Keratinocyte (primary cell): Measurements from ENCODE around the gene KLF5. TPM values are rescaled to one million over a fixed set of nuclear protein-coding genes. Genes with fewer than 3 reads are reported as not detected.

Experiments used
- DNase-seq: peaks from one replicate; pipeline ENCODE4 v3.0.0-alpha.2; 2011; ENCODE audit warnings: low read depth, missing footprints, low spot score
- FAIRE-seq: peaks from 2 replicates; lab custom pipeline; 2011; peaks lifted over from hg19 to GRCh38; lab: Jason Lieb, UNC
- H2AFZ ChIP-seq: 2 replicates; pipeline ENCODE4 v1.6.0; 2012; ENCODE audit warnings: low read length, control low read depth, inconsistent platforms; ENCODE audit not compliant: control insufficient read depth
- H3K27ac ChIP-seq: 2 replicates; pipeline ENCODE4 v1.5.1; 2011; ENCODE audit warnings: low read length; ENCODE audit not compliant: control insufficient read depth, insufficient read depth
- H3K27me3 ChIP-seq: 3 replicates; pipeline ENCODE4 v1.6.0; 2011; ENCODE audit warnings: low read length; ENCODE audit not compliant: control insufficient read depth, insufficient read depth; ENCODE audit errors: extremely low read depth
- H3K36me3 ChIP-seq, 2 experiments: 2 replicates in 1 of 2; 3 replicates in 1 of 2; pipeline ENCODE4 v1.5.1; 2011; ENCODE audit warnings: low read length in 2 of 2, mild to moderate bottlenecking in 1 of 2; ENCODE audit not compliant: control insufficient read depth in 2 of 2, insufficient read depth in 2 of 2; ENCODE audit errors: extremely low read depth in 1 of 2
- H3K4me1 ChIP-seq: 3 replicates; pipeline ENCODE4 v1.5.1; 2011; ENCODE audit warnings: low read length; ENCODE audit not compliant: control insufficient read depth, insufficient read depth; ENCODE audit errors: extremely low read depth
- H3K4me2 ChIP-seq: 3 replicates; pipeline ENCODE4 v1.6.0; 2011; ENCODE audit warnings: low read depth, low read length; ENCODE audit not compliant: control insufficient read depth, insufficient read depth; ENCODE audit errors: extremely low read depth
- H3K4me3 ChIP-seq, 3 experiments: fragments of 200-600 bp in 1 of 3; sonication (generic) in 1 of 3; 2 replicates in 2 of 3; 3 replicates in 1 of 3; pipeline ENCODE4 v1.5.1; 2011 to 2016; ENCODE audit warnings: low read length in 3 of 3, mild to moderate bottlenecking in 3 of 3, control low read depth in 2 of 3, inconsistent platforms in 1 of 3, low read depth in 1 of 3, mixed read lengths in 1 of 3, mixed run types in 1 of 3, moderate library complexity in 1 of 3; ENCODE audit not compliant: control insufficient read depth in 2 of 3, insufficient read depth in 2 of 3; ENCODE audit errors: extremely low read depth in 1 of 3
- H3K79me2 ChIP-seq: 2 replicates; pipeline ENCODE4 v1.6.0; 2012; ENCODE audit warnings: low read length; ENCODE audit not compliant: control insufficient read depth, insufficient read depth
- H3K9ac ChIP-seq: 3 replicates; pipeline ENCODE4 v1.6.0; 2011; ENCODE audit warnings: low read length; ENCODE audit not compliant: control insufficient read depth, insufficient read depth; ENCODE audit errors: extremely low read depth
- H3K9me1 ChIP-seq: 3 replicates; pipeline ENCODE4 v1.6.0; 2011; ENCODE audit warnings: low read length; ENCODE audit not compliant: control insufficient read depth, insufficient read depth; ENCODE audit errors: extremely low read depth
- H3K9me3 ChIP-seq: 2 replicates; pipeline ENCODE4 v1.5.1; 2012; ENCODE audit warnings: low read depth, low read length; ENCODE audit not compliant: control insufficient read depth
- H4K20me1 ChIP-seq: 3 replicates; pipeline ENCODE4 v1.6.0; 2011; ENCODE audit warnings: low read length; ENCODE audit not compliant: control insufficient read depth, insufficient read depth; ENCODE audit errors: extremely low read depth
- EZH2 ChIP-seq: IDR thresholded peaks from one replicate; pipeline ENCODE4 v1.6.1; 2012; ENCODE audit warnings: inconsistent platforms, mild to moderate bottlenecking, low read length, moderate library complexity
- dilution Hi-C: fragments of 300-500 bp; cut with MboI; formaldehyde crosslinking; loops from one replicate; pipeline ENCODE4 v1.7.0; 2020; ENCODE audit warnings: low sequenced_read_pairs; ENCODE audit not compliant: extremely low pct_ligation_motif_present
- polyA plus RNA-seq, 5 experiments: library from polyadenylated mRNA; depleted of rRNA in 3 of 5; stranded (reverse) in 3 of 5; stranded (forward) in 1 of 5; unstranded in 1 of 5; fragments of >200 nt; gene quantifications; 1 replicate in 1 of 5; 2 replicates in 3 of 5; 3 replicates in 1 of 5; pipeline versions ENCODE4 v1.2.1 to v1.2.3, GENCODE V29; 2011 to 2012; ENCODE audit warnings: missing spikeins in 2 of 5, low read depth in 1 of 5, low replicate concordance in 1 of 5
- TF ChIP-seq, protein P1 (sequence below), 3 experiments: IDR thresholded peaks in 1 of 3; conservative IDR thresholded peaks in 1 of 3; optimal IDR thresholded peaks in 1 of 3; 2 replicates in 2 of 3; 3 replicates in 1 of 3; pipeline versions ENCODE3 to v1.5.1; 2011; ENCODE audit warnings: low read length in 3 of 3, mild to moderate bottlenecking in 3 of 3, moderate library complexity in 2 of 3, control low read depth in 1 of 3, inconsistent platforms in 1 of 3; ENCODE audit not compliant: insufficient read depth in 2 of 3; ENCODE audit errors: extremely low read depth in 1 of 3

Gene KLF5
- polyA plus RNA-seq, 1 donor (not counting 4 experiments of a cell fraction or from before 2014, with no cell fraction given): 162 TPM

DNA sequence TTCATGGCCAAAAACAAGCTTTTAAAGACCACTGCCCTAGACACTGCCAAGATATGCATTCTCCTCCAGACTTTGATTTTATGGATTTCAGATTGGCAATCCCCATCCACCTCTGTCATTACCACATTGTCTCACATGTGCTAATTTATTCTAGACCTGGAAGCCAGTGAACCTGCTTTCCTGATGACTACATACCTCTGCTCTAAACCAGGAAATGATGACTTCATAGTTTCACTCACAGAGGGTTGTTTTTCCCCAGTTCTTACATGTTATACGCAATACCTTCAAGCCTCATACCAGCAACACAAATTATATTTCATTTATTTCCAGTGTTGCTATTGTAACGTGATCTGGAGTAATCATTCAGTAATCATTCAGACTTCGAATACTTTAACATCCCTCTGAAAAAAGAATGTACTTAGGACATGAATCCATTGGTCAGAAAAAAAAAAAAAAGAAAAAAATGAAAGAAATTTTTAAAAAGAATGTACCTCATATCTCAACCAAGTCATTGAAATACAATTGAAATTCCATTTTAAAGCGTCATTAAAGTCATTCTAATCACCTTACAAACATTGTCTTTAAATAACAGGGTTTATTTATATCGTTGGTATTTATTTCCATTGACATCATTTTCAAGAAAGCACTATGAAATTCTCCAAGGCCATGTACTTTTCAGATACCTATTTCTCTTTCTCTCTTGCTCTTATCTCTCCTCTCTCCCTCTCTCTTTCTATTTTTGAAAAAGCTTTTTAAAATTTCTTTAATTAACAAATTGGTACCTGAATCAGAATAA lies 33.4 kb upstream of the KLF5 start:
- no peaks in the 10 kb centered on the region for H3K36me3 ChIP-seq
- H3K4me3 ChIP-seq: no peak overlapping the region
- H3K27ac ChIP-seq: no peak overlapping the region
- TF ChIP-seq EZH2: no peak
- TF ChIP-seq, protein P1, sequence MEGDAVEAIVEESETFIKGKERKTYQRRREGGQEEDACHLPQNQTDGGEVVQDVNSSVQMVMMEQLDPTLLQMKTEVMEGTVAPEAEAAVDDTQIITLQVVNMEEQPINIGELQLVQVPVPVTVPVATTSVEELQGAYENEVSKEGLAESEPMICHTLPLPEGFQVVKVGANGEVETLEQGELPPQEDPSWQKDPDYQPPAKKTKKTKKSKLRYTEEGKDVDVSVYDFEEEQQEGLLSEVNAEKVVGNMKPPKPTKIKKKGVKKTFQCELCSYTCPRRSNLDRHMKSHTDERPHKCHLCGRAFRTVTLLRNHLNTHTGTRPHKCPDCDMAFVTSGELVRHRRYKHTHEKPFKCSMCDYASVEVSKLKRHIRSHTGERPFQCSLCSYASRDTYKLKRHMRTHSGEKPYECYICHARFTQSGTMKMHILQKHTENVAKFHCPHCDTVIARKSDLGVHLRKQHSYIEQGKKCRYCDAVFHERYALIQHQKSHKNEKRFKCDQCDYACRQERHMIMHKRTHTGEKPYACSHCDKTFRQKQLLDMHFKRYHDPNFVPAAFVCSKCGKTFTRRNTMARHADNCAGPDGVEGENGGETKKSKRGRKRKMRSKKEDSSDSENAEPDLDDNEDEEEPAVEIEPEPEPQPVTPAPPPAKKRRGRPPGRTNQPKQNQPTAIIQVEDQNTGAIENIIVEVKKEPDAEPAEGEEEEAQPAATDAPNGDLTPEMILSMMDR (optimal IDR thresholded peaks at IDR 0.05 in 1 of 3, IDR thresholded peaks at IDR 0.05 in 1 of 3, conservative IDR thresholded peaks at IDR 0.05 in 1 of 3; ENCODE audit: extremely low read depth in 1 of 3, insufficient read depth in 2 of 3, low read length in 3 of 3): no peak
- no peak overlapping the region for H3K4me2 ChIP-seq
- H3K27me3 ChIP-seq: no peaks in the 10 kb centered on the region
- peak; percentile 80 for FAIRE-seq
- dilution Hi-C loops: no loop called here
- H3K9me1 ChIP-seq: no peaks in the 10 kb centered on the region
- H3K4me1 ChIP-seq: no peaks in the 10 kb centered on the region
- no peak overlapping the region for H3K9ac ChIP-seq
- no peaks in the 10 kb centered on the region for H3K79me2 ChIP-seq
- no peak for DNase-seq
- H3K9me3 ChIP-seq: no peaks in the 10 kb centered on the region
- H4K20me1 ChIP-seq: no peaks in the 10 kb centered on the region
- H2AFZ ChIP-seq: no peak overlapping the region

DNA sequence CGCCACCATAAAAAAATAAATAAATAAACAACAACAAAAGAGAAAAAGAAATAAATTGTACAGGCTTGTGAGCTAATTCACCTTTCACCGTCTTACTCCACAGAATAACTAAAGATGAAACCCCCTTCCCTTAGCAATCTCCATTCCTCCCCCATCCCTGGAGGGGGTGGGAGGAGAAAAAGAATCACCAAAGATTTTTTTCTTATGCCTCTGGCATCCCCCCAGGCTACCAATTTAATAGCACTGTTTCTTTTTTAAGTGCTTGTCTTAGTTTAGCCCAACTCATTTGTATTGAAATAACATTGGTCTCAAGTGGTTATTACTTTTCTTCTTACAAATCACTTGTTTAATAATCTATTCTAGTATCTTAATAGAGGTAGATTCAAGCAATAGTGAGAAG lies 23.9 kb upstream of the KLF5 start:
- H3K27me3 ChIP-seq: no peaks in the 10 kb centered on the region
- H3K27ac ChIP-seq: no peak overlapping the region
- DNase-seq: no peak
- H3K9ac ChIP-seq: no peak overlapping the region
- no peaks in the 10 kb centered on the region for H3K36me3 ChIP-seq
- dilution Hi-C loops: no loop called here
- no peaks in the 10 kb centered on the region for H3K79me2 ChIP-seq
- FAIRE-seq: no peak
- no peaks in the 10 kb centered on the region for H4K20me1 ChIP-seq
- no peaks in the 10 kb centered on the region for H3K9me1 ChIP-seq
- no peaks in the 10 kb centered on the region for H3K9me3 ChIP-seq
- H2AFZ ChIP-seq: no peak overlapping the region
- H3K4me3 ChIP-seq: no peak overlapping the region
- H3K4me2 ChIP-seq: no peak overlapping the region
- no peaks in the 10 kb centered on the region for H3K4me1 ChIP-seq
- TF ChIP-seq, protein P1 (optimal IDR thresholded peaks at IDR 0.05 in 1 of 3, IDR thresholded peaks at IDR 0.05 in 1 of 3, conservative IDR thresholded peaks at IDR 0.05 in 1 of 3; ENCODE audit: extremely low read depth in 1 of 3, insufficient read depth in 2 of 3, low read length in 3 of 3): no peak
- TF ChIP-seq EZH2: no peak
